ENCODE data around the gene BRME1.

BRME1 gene

GRCh38 chr19:13914777-13915176 is 8.9 kb upstream of the BRME1 start:
- no peak overlapping the region for H3K4me3 ChIP-seq (ENCODE audit: low read depth, low read length)
- TF ChIP-seq CTCF (IDR thresholded peaks at IDR 0.05; ENCODE audit: low read depth, low read length) = no peak

DNA sequence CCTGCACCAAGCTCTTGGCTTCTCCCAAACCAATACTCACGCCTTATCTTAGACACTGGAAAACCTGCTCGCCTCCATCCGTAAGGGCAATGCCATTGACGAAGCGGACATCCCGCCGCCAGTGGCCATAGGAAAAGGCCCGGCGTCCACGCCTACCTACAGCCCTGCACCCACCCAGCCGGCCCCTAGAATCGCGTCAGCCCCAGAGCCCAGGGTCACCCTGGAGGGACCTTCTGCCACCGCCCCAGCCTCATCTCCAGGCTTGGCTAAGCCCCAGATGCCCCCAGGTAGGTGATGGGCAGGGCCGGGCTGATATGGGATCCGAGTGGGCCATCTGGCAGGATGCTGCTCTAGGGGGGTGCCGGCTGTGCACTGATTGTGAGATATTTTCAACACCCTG is 7.4 kb upstream of the BRME1 start:
- TF ChIP-seq CTCF (IDR thresholded peaks at IDR 0.05; ENCODE audit: low read depth, low read length) = no peak
- H3K4me3 ChIP-seq (ENCODE audit: low read depth, low read length) = no peak overlapping the region

DNA sequence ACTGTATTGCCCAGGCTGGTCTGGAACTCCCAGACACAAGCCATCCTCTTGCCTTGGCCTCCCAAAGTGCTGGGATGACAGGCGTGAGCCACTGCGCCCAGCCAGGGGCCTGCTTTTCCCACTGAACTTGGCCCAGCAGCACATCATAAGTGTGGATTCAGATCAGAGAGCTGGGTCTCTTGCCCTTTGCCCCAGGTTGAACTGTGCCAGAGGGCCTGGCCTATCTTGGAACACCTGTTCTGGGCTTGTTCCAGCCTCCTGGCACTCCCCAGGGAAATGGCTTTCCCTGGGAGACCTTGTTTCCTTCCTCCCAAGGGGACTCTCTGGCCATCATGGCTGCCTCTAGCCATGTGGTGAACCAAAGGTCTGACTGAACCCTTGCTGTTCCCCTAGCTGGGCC is 3.5 kb upstream of the BRME1 start:
- no peak overlapping the region for H3K4me3 ChIP-seq (ENCODE audit: low read depth, low read length)
- no peak for TF ChIP-seq CTCF (IDR thresholded peaks at IDR 0.05; ENCODE audit: low read depth, low read length)

DNA sequence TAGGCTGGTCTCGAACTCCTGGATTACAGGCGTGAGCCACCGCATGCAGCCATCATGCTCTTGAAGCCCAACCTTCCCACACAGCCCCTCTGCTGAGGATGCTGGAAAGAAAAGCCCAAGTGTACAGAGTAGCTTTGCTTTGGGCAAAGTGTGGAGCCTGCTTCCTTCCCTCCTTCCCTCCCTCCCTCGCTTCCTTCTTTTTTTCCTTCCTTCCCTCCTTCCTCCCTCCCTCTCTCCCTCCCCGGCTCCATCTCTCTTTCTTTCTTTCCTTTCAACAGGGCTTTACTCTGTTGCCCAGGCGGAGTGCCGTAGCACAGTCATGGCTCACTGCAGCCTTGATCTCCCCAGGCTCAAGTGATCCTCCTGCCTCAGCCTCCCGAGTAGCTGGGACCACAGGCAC is 2.8 kb upstream of the BRME1 start:
- TF ChIP-seq CTCF (IDR thresholded peaks at IDR 0.05; ENCODE audit: low read depth, low read length) = no peak
- no peak overlapping the region for H3K4me3 ChIP-seq (ENCODE audit: low read depth, low read length)

DNA sequence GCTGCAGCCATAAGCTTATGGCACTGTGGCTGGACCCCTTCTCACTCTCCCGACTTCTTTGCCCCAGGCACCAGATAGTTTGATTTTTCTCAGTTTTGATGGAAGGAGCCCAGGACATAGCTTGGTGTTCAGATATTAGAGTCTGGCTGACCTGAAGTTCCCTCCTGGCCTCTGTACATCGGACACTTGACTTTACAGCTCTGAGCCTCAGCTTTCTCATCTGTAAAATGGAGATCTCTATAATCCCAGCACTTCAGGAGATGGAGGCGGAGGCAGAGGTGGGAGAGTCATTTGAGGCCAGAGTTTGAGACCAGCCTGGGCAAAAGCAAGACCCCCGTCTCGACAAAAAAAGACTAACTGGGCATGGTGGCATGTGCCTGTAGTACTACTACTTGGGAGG is 993 bp upstream of the BRME1 start:
- H3K4me3 ChIP-seq (ENCODE audit: low read depth, low read length) = peak overlapping the region; percentile 79
- no peak for TF ChIP-seq CTCF (IDR thresholded peaks at IDR 0.05; ENCODE audit: low read depth, low read length)

DNA sequence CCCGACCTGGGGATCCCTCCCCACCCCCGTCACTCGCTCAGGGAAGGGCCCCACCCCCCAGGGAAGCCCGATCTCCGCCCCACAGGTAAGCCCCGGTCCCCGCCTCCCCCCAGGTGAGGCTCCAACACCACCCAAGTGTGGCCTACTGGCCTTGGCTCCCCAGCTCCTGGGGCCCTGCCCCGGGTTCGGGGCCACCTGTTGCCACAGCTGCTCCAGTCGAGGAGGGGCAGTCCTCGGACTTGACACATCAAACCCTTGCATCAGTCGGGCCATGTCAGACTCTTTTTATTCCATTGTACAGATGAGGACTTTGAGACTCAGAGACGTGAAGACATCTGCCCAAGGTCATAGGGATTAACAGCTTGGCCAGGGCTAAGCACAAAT is 596 bp upstream of the BRME1 start:
- no peak for TF ChIP-seq CTCF (IDR thresholded peaks at IDR 0.05; ENCODE audit: low read depth, low read length)

DNA sequence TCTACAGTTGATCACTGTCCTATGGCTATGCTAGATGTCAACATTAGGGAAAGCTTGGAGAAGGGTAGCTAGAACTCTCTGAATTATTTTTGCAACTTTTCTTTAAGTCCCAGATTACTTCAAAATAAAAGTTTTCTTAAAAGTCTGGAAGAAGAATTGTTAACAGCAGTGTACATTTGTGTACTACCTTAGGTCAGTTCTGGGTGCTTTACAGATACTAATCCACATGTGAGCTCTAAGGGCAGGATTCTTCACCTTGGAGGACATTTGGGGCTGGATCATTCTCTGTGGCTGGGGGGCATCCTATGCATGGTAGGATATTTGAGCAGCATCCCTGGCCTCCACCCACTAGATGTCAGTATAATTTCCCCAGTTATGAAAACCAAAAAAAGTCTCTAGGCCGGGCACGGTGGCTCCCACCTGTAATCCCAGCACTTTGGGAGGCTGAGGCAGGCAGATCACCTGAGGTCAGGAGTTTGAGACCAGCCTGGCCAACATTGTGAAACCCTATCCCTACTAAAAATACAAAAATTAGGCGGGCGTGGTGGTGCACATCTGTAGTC is 2.8 kb downstream of the BRME1 start:
- no peak overlapping the region for H3K4me3 ChIP-seq (ENCODE audit: low read depth, low read length)
- peak; percentile 23; the same call in 1 of the 2 replicates for TF ChIP-seq CTCF (IDR thresholded peaks at IDR 0.05; ENCODE audit: low read depth, low read length)

More for the DNA sequence above, 596 bp upstream of the BRME1 start:
- peak overlapping the region; percentile 79 for H3K4me3 ChIP-seq (ENCODE audit: low read depth, low read length)
